ENCODE data around the gene CCDC88B.
"Not testable (repeated sequence)": the region's sequence is repeated elsewhere in the genome, so short reads cannot be mapped to it uniquely, and the experiment has no call there.

Gene CCDC88B

GRCh38 chr11:64317961-64318765 lies 21.8 kb upstream of the CCDC88B start, which contains the start of gene PRDX5:
TSS of gene PRDX5 (plus strand) at chr11:64318121. CDS start at chr11:64318216, 95 bp downstream.
- peak; percentile 94 to 100 (median 96) for DNase-seq
- intact Hi-C loops (cut with DNase I) = loop anchor here (5.0 kb wide), 1 partner anchor 39 kb away; the partner anchor contains the start of gene RPS6KA4

- DNase-seq = no peak
- intact Hi-C loops (cut with DNase I) = loop anchor here (5.0 kb wide), 1 partner anchor 38 kb away; the partner anchor contains the start of gene RPS6KA4
Measured at GRCh38 chr11:64318766-64319761, 20.9 kb upstream of the CCDC88B start.

GRCh38 chr11:64320556-64320955 lies 19.4 kb upstream of the CCDC88B start:
- DNase-seq = no peak
- intact Hi-C loops (cut with DNase I) = no loop called here

- DNase-seq = no peak
- intact Hi-C loops (cut with DNase I) = no loop called here
Measured at GRCh38 chr11:64321026-64321425, 19.0 kb upstream of the CCDC88B start.

- intact Hi-C loops (cut with DNase I) = no loop called here
- DNase-seq = no peak
Measured at GRCh38 chr11:64321533-64321932, 18.5 kb upstream of the CCDC88B start.

- intact Hi-C loops (cut with DNase I) = no loop called here
- DNase-seq = no peak
Measured at GRCh38 chr11:64322925-64323260, 17.1 kb upstream of the CCDC88B start.

GRCh38 chr11:64323373-64323772 lies 16.6 kb upstream of the CCDC88B start:
- intact Hi-C loops (cut with DNase I) = no loop called here
- no peak for DNase-seq

GRCh38 chr11:64323984-64324383 lies 16.0 kb upstream of the CCDC88B start:
- intact Hi-C loops (cut with DNase I); DNase-seq: not testable (repeated sequence)

GRCh38 chr11:64324692-64325469 lies 15.1 kb upstream of the CCDC88B start:
- no peak for DNase-seq
- intact Hi-C loops (cut with DNase I) = no loop called here

- intact Hi-C loops (cut with DNase I) = no loop called here
- DNase-seq = no peak
Measured at GRCh38 chr11:64327375-64327774, 12.6 kb upstream of the CCDC88B start.

- intact Hi-C loops (cut with DNase I) = no loop called here
Measured at GRCh38 chr11:64327993-64328392, 12.0 kb upstream of the CCDC88B start.

GRCh38 chr11:64330888-64331287 lies 9.1 kb upstream of the CCDC88B start:
- intact Hi-C loops (cut with DNase I) = no loop called here
- no peak for DNase-seq

More at GRCh38 chr11:64327993-64328392, 12.0 kb upstream of the CCDC88B start:
- DNase-seq = no peak

- intact Hi-C loops (cut with DNase I) = no loop called here
- peak in 3 of 10 donors; percentile 18 to 48 (median 32) for DNase-seq
Measured at GRCh38 chr11:64331569-64332371, 8.2 kb upstream of the CCDC88B start.

- intact Hi-C loops (cut with DNase I) = no loop called here
- no peak for DNase-seq
Measured at GRCh38 chr11:64333556-64333955, 6.4 kb upstream of the CCDC88B start.

GRCh38 chr11:64334764-64335735 lies 5.0 kb upstream of the CCDC88B start:
- intact Hi-C loops (cut with DNase I) = no loop called here
- DNase-seq = no peak

- DNase-seq = no peak
- intact Hi-C loops (cut with DNase I) = no loop called here
Measured at GRCh38 chr11:64337538-64338249, 2.3 kb upstream of the CCDC88B start.

GRCh38 chr11:64338716-64339115 lies 1.3 kb upstream of the CCDC88B start:
- no peak for DNase-seq

GRCh38 chr11:64339286-64339685 lies 718 bp upstream of the CCDC88B start:
- intact Hi-C loops (cut with DNase I) = no loop called here
- DNase-seq = no peak

More at GRCh38 chr11:64338716-64339115, 1.3 kb upstream of the CCDC88B start:
- intact Hi-C loops (cut with DNase I) = no loop called here

Data from posterior cingulate gyrus (tissue), 11 donors.